Measurements from ENCODE around the gene NCKAP5L. TPM values are rescaled to one million over a fixed set of nuclear protein-coding genes. Genes with fewer than 3 reads are reported as not detected.
"Not testable (repeated sequence)": the region's sequence is repeated elsewhere in the genome, so short reads cannot be mapped to it uniquely, and the experiment has no call there.

The NCKAP5L gene
- total RNA-seq, 1 donor from 2014 or later = 9.9 TPM

DNA sequence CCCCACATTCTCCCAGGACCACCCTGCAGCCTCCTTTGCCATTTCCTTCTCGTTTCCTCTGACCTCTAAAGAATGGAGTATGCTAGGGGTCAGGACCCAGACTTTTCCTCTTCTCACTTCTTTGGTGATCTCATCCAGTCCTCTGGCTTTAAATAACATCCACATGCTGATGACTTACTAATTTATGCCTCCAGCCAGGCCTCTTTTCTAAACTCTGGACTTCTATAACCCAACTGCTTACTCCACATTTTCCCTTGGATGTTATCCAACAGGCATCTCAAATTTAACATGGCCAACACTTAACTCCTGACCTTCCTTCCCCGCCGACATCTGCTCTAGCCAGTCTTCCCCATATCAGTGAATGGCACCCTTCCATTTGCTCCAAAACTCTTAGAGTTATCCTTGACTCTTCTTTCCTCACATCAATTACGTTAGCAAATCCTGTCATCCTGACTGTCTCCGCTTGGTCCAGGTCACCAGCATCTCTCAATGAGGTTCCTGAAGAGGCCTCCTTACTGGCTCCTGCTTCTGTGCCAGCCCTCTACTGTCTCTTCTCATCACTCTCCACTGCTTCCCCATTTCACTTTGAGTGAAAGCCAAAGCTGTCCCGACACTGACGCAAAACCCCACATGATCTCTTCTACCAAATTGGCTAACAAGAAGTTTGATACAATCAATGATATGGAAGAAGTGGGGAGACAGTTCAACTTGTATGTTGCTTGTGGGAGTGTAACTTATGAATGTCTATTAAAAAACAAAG, 44.1 kb downstream of the NCKAP5L start:
- DNase-seq (ENCODE audit: low spot score) = peak; percentile 89

- not testable (repeated sequence) for DNase-seq (ENCODE audit: low spot score)
These were observed 47.3 kb downstream of the NCKAP5L start for GRCh38 chr12:49780914-49781313.

GRCh38 chr12:49779581-49779980, 48.6 kb downstream of the NCKAP5L start:
- DNase-seq (ENCODE audit: low spot score) = no peak

DNA sequence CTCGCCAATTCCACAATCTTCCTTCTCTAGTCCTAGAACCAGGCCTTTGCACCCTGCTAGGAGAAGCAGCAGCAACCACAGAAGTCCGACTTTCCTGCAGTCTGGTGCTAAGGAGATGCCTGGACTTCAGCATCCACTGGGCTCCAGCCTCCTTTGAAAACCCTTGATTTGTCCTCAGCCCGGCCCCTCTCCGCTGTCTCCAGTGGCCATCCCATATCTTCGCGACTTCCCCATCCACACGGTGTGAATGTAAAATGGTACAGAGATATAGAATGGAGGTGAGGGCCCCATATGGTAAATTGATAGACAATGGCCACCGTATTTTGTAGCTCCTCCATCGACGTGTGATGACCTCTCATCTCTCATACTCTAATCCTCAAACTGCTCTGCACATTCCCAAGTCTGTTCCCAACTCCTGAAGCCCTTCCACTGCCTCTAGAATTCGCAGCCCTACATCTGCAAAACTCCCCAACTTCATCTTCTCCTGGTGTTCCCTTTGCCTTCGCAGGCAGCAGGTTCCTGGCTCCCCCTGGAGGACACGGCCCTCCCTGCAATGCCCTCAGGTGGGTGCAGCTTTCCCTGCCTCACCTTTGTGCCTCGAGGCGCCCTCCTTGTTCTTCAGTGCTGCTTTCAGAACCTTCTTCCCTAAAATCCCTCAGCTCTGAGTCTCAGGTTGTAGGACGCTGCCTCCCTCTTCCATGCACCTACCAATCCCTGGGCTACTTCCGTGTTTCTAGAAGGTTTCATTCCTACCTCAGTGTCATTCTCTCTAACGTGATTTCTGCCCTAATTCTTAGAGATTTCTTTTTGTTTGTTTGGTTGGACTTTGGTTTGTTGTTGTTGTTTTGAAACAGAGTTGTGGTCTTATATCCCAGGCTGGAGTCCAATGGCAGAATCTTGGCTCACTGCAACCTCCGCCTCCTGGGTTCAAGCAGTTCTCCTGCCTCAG, 50.1 kb downstream of the NCKAP5L start:
- DNase-seq (ENCODE audit: low spot score) = no peak

DNA sequence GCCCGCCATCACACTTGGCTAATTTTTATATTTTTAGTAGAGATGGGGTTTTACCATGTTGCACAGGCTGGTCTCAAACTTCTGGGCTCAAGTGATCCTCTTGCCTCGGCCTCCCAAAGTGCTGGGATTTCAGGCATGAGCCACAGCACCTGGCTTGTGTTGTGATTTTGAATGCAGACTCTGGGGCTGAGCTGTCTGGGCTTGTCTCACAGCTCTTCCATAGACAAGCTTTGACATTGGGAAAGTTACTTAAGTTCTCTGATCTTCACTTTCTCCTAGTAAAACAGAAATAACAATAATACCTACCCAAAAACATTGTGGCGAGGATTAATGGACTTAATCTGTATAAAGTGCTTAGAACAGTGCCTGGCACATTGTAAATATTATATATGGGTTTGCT, 50.9 kb downstream of the NCKAP5L start:
- no peak for DNase-seq (ENCODE audit: low spot score)

GRCh38 chr12:49776858-49777257, 51.4 kb downstream of the NCKAP5L start:
- no peak for DNase-seq (ENCODE audit: low spot score)

GRCh38 chr12:49776413-49776812, 51.8 kb downstream of the NCKAP5L start:
- DNase-seq (ENCODE audit: low spot score) = peak; percentile 75

DNA sequence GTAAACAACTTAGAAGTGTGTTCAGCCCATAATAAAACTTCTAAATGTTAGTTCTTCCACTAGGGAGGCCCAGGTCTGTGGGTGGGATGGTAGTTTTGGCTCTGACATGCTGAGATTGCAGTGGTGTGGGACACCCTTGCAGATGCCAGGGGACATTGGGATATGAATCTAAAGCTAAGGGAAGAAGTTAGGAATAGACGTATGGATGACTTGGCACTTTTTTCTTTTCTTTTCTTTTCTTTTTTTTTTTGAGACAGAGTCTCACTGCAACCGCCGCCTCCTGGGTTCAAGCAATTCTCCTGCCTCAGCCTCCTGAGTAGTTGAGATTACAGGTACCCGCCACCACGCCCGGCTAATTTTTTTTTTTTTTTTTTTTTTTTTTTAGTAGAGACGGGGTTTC, 55.1 kb downstream of the NCKAP5L start:
- not testable (repeated sequence) for DNase-seq (ENCODE audit: low spot score)

DNA sequence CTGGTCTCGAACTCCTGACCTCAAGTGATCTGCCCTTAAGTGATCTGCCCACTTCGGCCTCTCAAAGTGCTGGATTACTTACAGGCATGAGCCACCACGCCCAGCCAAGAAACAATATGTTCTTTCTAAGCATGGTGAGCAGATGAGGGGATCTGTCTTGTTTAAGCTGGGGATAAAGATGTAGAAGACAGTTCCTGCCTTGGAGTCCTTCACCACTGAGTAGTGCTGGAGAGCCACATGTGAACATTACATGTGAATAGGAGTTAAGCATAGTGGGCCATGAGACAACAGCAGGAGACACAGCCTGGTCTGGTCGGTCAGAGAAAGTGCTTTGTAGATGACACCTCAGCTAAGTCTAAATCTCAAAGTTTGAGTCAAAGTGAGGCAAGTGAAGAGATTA, 60.9 kb downstream of the NCKAP5L start:
- no peak for DNase-seq (ENCODE audit: low spot score)

DNA sequence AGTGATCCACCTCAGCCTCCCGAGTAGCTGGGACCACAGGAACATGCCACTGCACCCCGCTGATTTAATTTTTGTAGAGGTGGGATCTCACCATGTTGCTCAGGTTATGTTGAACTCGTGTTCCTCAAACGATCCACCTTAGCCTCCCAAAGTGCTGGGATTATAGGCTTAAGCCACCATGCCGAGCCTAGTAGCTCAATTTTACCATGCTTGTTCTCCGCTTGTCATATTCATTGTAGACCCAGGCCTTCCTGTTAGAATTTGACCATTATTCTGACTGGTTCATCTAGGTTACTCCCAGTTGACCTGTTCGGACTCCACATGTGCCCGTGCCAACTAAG, 62.1 kb downstream of the NCKAP5L start:
- no peak for DNase-seq (ENCODE audit: low spot score)

- DNase-seq (ENCODE audit: low spot score) = no peak
These were observed 64.1 kb downstream of the NCKAP5L start for GRCh38 chr12:49764126-49764525.

- peak; percentile 47 for DNase-seq (ENCODE audit: low spot score)
These were observed 65.1 kb downstream of the NCKAP5L start for GRCh38 chr12:49763006-49763591.

- DNase-seq (ENCODE audit: low spot score) = no peak
These were observed 65.8 kb downstream of the NCKAP5L start for GRCh38 chr12:49762468-49762847.

DNA sequence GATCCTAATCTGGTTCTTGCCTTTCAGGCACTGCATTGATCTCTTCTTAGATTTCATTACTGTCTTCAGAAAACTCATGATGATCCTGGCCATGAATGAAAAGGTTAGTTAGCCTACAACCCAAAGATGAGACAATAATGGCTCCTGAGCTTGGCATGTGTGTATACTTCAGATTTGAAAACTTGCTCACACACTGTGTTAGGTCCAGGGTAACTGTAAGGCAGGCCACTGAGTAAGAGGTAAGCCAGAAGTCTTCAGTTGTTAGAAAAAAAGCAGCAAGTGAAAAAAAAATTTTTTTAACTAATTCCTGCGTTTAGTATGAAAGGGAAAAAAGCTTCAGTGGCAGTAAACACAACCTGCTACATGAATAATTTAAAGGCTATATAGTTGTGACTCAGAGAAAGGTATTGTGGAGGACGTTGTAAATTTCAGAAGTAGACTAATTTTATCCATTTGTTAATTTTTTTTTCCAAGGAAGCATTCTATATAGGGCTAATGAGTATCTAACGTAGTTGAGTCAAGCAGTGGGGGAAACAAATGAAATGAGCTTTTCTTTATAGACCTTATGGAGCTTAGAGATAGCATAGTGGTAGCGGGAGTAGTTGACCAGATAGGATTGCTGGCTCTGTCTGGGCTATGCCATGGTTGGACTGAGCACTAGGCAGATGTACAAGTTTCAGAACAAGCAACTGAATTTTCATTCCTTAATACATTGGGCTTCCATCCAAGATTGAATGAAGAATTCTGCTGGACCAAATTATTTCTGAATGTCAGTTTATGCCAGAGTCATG, 66.3 kb downstream of the NCKAP5L start:
- no peak for DNase-seq (ENCODE audit: low spot score)

DNA sequence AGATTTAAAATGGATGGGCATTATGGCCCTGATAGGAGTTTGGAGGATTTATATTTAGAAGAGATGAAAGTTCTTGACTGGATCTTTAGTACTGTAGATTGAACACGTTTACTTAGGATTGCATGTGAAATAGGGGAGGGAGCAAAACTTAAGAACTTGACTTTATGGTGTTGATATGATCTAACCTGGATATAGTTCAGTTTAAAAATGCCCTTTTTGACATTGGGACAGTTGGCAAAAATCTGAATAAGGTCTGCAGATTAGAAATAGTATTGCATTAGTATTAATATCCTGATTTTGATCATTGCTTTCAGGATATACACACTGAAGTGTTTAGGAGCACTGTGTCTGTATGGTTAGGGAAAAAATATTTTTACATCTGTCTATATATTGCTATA, 77.2 kb downstream of the NCKAP5L start:
- DNase-seq (ENCODE audit: low spot score) = no peak

DNA sequence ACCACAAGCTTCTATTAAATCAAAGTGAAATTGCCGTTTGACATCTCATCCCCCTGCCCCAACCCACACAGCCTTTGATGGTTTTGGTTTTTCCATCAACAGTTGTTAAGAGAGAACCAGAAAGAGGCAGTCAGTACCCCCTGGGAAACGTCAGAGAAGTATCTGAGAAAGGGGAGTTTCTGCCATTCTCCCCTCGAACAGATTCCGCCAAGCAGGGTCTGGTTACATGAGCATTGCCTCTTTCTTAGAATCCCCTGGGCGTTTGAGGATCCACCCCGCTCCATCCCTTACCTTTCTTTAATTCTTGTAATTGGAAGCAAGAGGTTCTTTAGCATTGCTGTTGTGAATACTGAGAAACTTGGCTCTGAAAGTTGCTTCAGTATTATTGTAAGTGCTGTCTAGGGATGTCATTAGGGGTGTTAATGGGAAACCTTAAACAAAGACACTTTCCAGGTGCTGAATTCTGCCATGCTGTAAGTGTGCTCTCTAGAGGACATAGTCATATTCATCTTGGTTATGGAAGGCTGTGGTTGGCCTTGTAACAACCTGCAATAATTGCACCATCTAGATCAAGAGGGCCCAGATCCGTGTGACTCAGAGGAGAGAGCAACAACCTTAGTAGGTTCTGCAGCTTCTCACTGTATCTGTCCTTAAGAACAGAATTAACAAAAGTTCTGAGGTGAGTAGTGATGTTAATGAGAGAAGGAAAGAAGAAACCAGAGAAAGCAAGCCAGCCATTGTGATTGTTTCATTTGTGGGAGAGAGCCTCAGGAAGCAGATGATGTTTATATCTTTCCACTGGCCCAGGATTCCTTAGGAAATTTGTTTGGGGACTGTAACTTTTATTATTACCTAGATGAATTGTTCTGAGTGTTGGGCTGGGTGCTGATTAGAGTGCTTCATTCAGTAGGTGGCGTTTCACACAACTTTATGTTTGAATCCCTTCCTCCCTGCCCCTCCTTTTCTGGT, 77.9 kb downstream of the NCKAP5L start:
- no peak for DNase-seq (ENCODE audit: low spot score)

DNA sequence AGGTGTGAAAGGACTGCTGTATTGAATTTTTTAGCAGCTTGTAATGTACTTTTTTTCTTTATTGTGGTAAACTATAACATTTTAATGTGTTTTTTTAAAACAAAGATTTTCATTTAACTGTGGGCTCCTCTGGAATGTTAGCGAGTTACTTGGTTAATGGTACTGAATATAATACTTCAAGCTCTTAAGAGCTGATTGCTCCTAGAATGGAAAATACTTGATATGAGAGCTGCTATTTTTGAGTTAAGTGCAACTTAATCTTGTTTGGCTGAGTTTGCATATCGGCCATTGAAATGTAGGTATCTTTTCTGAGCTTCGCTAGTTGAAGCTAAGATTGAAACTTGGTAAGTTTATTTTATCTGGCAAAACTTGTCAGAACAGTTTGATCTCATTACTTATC, 79.4 kb downstream of the NCKAP5L start:
- no peak for DNase-seq (ENCODE audit: low spot score)

- no peak for DNase-seq (ENCODE audit: low spot score)
These were observed 79.9 kb downstream of the NCKAP5L start for GRCh38 chr12:49748306-49748705.

DNA sequence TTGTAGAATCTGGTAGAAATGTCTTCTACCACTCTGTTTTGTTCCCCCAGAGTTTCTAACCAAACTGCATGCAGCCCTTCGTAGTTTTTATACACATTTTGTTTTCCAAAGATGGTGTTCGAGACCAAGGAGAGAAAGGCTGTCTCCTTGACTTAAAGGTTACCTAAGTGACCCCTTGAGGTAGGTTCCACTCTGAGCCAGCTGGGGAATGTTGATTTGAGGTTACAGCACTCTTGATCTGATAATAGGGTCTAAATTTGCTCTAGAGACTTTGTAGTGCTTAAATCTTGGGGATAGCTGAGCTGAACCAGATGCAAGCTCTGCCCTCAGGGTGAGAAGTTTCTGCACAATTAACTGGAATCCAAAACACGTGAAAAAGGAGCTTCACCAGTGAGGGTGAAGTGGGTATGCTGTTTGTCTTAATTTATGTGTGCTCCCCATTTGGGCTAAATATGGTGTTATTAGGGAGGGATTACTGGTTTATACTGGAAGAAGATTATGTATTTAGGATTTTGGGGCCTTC, 83.8 kb downstream of the NCKAP5L start:
- DNase-seq (ENCODE audit: low spot score) = no peak
